B cell (primary cell): Measurements from ENCODE around the gene GUCY2D.

Source experiments
- CTCF ChIP-seq: fragments of 200-600 bp; IDR thresholded peaks from one replicate; pipeline ENCODE4 v1.8.0; 2022; ENCODE audit warnings: antibody characterized with exemption, mild to moderate bottlenecking
- EZH2 ChIP-seq: IDR thresholded peaks from 2 replicates; pipeline ENCODE4 v1.6.1; 2012; ENCODE audit warnings: borderline replicate concordance, low read depth, mild to moderate bottlenecking, moderate library complexity, low read length; ENCODE audit not compliant: insufficient read depth, poor library complexity, severe bottlenecking

GRCh38 chr17:8002721-8003593 is 542 bp downstream of the GUCY2D start:
- TF ChIP-seq CTCF (no peak), EZH2 (no peak)
